ENCODE data around the gene CLIC6. TPM values are rescaled to one million over a fixed set of nuclear protein-coding genes. Genes with fewer than 3 reads are reported as not detected.
A peak's percentile ranks its signal among the peaks of the same experiment; 100 is the strongest.

CLIC6 gene
- total RNA-seq, 3 donors from 2014 or later: 0.96 to 4.8 (median 3.0) TPM

DNA sequence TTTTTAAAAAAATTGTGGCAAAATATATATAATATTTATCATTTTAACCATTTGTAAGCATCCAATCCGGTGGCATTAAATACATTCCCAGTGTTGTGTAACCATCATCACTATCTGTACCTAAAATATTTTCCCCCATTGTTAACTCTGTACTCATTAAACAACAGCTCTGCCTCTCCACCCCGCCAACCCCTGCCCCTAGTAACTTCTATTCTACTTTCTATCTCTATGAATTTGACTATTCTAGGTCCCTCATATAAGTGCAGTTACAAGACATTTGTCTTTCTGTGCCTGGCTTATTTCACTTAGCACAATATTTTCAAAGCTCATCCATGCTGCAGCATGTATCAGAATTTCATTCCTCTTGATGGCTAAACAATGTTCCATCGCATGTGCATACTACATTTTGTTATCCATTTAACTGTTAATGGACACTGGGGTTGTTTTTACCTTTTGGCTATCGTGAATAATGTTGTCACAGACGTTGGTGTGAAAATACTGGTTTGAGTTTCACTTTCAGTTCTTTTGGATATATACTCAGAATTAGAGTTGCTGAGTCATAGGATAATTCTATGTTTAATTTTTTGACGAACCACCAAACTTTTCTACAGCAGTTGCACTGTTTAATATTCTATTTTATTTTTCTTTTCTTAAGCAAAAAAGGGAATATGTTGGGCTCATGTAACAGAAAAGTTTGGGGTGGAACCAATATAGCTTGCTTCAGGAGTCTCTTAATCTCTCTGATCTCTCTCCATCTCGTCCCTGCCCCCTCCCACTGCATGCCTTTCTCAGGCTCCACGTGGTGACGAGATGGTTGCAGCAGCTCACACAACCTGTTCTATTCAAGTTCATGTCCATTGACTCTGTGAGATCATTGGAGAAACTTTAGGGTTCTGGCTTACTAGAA lies 28.7 kb upstream of the CLIC6 start:
- ATAC-seq: no peak

DNA sequence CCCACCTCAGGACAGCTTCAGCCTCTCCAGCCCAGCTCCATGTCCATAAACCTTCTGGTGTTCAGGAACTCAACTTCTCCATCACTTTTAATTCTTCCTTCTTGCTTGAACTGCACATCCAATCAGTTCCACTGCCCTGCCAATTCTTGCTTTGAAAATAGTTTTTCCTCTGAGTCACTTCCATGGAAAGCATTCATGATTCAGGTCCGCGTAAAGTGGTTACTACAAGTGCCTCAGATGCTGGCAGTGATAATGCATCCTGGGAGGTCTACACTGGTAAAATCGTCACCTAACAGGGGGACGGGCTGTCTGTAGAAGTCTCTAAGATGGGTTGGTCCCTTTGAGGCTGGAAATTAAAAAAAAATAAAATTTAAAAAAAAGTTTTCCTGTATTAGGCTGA lies 27.9 kb upstream of the CLIC6 start:
- Histone ChIP-seq H3K4me3 (no peak overlapping the region), H3K9me3 (no peaks in the 10 kb centered on the region), H3K36me3 (ENCODE audit: low read depth) (no peaks in the 10 kb centered on the region), H3K4me1 (ENCODE audit: low read depth) (no peaks in the 10 kb centered on the region)
- no peak for ATAC-seq
- TF ChIP-seq, protein P1, sequence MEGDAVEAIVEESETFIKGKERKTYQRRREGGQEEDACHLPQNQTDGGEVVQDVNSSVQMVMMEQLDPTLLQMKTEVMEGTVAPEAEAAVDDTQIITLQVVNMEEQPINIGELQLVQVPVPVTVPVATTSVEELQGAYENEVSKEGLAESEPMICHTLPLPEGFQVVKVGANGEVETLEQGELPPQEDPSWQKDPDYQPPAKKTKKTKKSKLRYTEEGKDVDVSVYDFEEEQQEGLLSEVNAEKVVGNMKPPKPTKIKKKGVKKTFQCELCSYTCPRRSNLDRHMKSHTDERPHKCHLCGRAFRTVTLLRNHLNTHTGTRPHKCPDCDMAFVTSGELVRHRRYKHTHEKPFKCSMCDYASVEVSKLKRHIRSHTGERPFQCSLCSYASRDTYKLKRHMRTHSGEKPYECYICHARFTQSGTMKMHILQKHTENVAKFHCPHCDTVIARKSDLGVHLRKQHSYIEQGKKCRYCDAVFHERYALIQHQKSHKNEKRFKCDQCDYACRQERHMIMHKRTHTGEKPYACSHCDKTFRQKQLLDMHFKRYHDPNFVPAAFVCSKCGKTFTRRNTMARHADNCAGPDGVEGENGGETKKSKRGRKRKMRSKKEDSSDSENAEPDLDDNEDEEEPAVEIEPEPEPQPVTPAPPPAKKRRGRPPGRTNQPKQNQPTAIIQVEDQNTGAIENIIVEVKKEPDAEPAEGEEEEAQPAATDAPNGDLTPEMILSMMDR (IDR thresholded peaks at IDR 0.05): no peak
- no peak for DNase-seq
- intact Hi-C loops (cut with DNase I, micrococcal nuclease): no loop called here

More for the DNA sequence above, 28.7 kb upstream of the CLIC6 start:
- H3K4me1 ChIP-seq (ENCODE audit: low read depth): no peaks in the 10 kb centered on the region
- no peaks in the 10 kb centered on the region for H3K9me3 ChIP-seq
- intact Hi-C loops (cut with DNase I, micrococcal nuclease): no loop called here
- TF ChIP-seq, protein P1 (IDR thresholded peaks at IDR 0.05): no peak
- DNase-seq: no peak
- H3K4me3 ChIP-seq: no peak overlapping the region
- no peaks in the 10 kb centered on the region for H3K36me3 ChIP-seq (ENCODE audit: low read depth)

DNA sequence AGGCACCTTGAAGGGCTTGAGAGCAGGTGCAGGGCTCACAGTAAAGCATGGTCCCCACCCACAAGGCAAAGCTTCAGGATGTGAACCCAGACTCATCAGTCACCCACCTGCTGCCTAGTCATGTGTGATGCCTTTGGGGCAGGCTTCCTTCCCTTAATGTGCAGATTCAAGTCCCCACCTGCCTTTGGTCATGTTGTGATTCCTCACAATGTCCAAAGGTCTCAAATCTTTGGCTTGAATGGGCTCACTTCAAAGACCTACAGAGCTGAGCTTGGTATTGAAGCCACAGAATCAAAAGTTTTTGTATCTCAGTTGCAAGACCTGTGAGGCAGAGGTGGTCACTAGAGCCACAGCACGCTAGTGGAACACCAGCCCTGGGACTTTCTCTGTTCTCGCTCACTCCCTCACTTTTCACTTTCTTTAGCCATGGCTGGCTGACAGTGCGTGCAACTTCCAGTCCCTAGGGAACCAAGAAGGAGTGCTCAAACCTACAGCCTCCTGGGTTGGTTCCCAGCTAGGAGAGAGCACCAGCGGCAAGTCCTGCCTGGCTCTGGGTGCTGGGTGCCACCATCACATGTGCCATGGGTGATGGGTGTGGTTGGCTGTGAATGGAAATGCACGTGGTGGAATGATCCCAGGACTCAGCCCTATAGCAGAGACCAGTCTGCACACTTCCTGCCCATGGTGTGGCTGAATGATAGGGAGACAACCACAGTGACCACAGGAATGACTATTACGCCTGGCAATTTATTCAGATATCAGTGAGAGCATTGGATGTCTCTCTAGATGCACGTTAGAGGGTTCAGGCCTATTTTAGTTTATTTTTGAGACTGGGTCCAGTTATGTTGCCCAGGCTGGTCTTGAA lies 26.4 kb upstream of the CLIC6 start:
- TF ChIP-seq, protein P1 (IDR thresholded peaks at IDR 0.05): no peak
- DNase-seq (no peak), ATAC-seq (peak; percentile 25)
- Histone ChIP-seq H3K9me3 (no peaks in the 10 kb centered on the region), H3K36me3 (ENCODE audit: low read depth) (no peaks in the 10 kb centered on the region), H3K4me3 (no peak overlapping the region), H3K4me1 (ENCODE audit: low read depth) (no peaks in the 10 kb centered on the region)
- intact Hi-C loops (cut with DNase I, micrococcal nuclease): no loop called here

DNA sequence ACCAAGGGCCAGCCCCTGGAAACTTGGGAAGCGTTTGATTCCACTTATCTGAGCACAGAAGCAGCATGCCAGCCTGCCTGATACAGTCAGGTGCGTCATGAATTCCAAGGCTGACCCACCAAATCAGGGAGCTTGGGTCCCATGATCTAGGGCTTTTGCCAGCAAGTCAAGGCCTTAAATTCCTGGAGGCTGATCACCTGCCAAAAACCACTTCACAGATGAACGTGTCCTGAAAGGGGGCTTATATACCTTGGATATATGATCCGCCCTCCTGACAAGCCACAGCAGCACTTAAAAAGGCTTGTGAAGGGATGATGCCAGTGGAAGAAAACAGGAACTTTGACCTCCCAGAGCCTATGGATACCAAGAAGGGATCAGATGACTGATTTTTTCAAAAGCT lies 24.0 kb upstream of the CLIC6 start:
- TF ChIP-seq, protein P1 (IDR thresholded peaks at IDR 0.05): no peak
- DNase-seq: no peak
- H3K9me3 ChIP-seq: no peaks in the 10 kb centered on the region
- H3K36me3 ChIP-seq (ENCODE audit: low read depth): no peaks in the 10 kb centered on the region
- ATAC-seq: peak; percentile 24
- no peak overlapping the region for H3K4me3 ChIP-seq
- no peaks in the 10 kb centered on the region for H3K4me1 ChIP-seq (ENCODE audit: low read depth)
- intact Hi-C loops (cut with DNase I, micrococcal nuclease): no loop called here

DNA sequence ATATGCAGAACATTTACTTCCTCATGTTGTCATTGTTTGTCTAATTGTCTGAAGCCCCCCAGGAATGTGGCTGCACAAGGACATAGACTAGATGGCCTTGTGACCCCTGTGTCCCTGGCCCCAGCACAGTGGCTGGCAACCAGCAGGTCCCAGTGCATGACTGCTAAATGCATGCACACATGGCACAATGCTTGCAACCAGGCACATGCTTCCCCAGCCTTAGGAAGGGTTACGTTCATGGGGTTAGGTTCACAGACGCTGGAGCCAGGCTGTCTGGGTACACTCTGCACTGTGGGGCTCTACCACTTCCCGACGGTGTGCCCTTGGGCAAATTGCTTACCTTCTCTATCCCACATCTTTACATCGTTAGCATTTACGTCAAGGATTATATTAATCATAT lies 21.2 kb upstream of the CLIC6 start:
- ATAC-seq: no peak

More for the DNA sequence above, 21.2 kb upstream of the CLIC6 start:
- H3K4me1 ChIP-seq (ENCODE audit: low read depth): no peaks in the 10 kb centered on the region
- no peaks in the 10 kb centered on the region for H3K9me3 ChIP-seq
- H3K4me3 ChIP-seq: no peak overlapping the region
- no peak for DNase-seq
- no peaks in the 10 kb centered on the region for H3K36me3 ChIP-seq (ENCODE audit: low read depth)
- TF ChIP-seq, protein P1 (IDR thresholded peaks at IDR 0.05): no peak
- intact Hi-C loops (cut with DNase I, micrococcal nuclease): no loop called here
